Fibroblast of upper back skin (primary cell): ENCODE data around the gene PXDC1.
"Not testable (repeated sequence)": the region's sequence is repeated elsewhere in the genome, so short reads cannot be mapped to it uniquely, and the experiment has no call there.

Experiments
- DNase-seq: peaks from one replicate; pipeline ENCODE4 v3.0.0-alpha.2; 2013

Gene PXDC1

GRCh38 chr6:3761989-3762270 lies 10.4 kb upstream of the PXDC1 start:
- no peak for DNase-seq

DNA sequence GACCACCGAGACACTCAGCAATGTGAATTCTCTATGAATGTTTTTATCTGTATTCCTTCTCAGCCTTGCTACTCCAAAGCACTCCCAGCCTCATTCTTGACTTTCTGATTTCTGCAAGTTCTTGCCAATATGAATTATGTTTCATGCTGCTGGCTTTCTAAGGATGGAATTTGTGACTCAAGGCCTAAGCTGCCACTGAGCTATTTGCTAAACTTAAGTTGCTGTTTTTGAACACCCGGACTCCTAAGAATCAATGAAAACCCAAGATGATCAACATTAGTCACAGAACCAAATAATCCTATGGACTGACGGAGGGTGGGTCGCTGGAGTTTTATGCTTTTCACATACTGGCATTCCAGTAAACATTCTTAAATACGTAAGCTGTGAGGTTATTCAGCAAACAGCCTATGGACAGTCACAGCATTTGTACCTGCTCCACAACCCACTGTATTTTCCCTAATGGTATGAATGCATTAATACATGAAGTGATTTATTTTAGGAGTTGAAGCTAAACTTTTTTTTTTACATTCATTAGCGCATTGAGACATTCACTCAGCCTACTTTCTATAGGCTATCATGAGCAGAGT lies 8.2 kb upstream of the PXDC1 start:
- DNase-seq = peak; percentile 98

- DNase-seq = no peak
These were observed 7.3 kb upstream of the PXDC1 start for GRCh38 chr6:3758842-3759144.

DNA sequence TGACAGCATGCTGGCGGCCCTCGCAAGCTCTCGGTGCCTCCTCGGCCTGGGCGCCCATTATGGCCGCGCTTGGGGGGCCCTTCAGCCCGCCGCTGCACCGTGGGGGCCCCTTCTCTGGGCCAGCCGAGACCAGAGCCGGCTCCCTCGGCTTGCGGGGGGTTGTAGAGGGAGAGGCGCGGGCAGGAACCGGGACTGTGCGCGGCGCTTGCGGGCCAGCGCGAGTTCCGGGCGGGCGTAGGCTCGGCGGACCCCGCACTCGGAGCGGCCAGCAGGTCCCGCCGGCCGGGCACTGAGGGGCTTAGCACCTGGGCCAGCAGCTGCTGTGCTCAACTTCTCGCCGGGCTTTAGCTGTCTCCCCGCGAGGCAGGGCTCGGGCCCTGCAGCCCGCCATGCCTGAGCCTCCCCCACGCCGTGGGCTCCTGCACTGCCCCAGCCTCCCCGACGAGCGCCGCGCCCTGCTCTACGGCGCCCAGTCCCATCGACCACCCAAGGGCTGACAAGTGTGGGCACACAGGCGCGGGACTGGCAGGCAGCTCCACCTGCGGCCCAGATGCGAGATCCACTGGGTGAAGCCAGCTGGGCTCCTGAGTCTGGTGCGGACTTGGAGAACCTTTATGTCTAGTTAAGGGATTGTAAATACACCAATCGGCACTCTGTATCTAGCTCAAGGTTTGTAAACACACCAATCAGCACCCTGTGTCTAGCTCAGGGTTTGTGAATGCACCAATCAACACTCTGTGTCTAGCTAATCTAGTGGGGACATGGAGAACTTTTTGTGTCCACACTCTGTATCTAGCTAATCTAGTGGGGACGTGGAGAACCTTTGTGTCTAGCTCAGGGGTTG lies 6.7 kb upstream of the PXDC1 start:
- not testable (repeated sequence) for DNase-seq

GRCh38 chr6:3757241-3757641 lies 5.7 kb upstream of the PXDC1 start:
- DNase-seq = no peak

DNA sequence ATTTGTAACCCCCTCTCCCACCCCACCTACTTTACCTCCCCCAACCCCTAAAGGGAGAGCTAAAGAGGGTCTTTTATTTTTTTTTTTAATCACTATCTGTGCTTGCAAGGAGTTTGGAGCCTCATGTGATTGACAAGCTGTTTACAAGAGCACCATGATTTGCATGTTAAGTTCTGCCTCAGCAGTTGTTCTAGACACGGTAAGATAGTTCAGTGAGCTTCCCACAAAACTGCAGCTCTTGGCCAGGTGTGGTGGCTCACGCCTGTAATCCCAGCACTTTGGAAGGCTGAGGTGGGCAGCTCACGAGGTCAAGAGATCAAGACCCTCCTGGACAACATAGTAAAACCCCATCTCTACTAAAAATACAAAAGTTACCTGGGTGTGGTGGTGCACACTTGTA lies 5.0 kb upstream of the PXDC1 start:
- no peak for DNase-seq

DNA sequence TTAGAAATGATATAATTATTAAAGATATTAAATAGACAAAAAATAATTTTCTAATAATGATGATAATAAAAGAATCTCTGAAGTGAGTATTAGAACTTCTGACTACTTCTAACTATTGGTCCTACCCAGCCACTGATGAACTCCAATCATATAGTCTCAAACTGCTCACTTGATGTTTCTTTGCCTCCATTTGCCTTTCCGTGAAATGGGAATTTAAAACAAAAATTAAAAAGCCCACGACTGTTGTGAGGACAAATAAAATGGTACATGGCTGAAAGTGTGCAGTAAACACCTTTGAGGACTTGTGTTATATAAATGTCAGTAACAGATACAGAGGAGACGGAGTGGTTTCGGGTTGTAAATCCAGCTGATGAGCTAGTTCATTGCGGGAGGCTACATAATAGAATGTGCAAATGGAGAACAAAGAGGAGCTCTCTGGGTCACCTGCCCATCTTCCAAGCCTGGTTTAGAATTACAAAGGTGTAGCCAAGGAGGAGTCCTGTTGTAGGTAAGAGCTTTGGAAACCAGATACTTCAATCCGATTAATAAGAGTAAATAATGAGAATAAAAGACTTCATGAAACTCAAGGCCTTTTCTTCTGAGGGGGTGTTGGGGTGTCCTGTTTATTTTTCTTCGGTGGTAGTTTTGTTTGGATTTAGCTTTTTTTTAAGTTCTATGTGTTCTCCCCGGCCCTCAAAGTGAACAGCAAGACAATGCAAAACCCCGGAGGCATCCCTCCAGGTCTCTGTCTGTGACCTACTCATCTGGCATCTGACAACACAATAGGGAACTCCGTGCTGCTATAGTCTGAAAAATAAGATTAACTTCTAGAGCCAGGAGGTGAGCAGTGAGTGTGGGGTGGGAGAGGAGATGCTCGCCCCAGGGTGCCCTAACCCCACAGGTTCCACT lies 4.4 kb upstream of the PXDC1 start:
- no peak for DNase-seq

DNA sequence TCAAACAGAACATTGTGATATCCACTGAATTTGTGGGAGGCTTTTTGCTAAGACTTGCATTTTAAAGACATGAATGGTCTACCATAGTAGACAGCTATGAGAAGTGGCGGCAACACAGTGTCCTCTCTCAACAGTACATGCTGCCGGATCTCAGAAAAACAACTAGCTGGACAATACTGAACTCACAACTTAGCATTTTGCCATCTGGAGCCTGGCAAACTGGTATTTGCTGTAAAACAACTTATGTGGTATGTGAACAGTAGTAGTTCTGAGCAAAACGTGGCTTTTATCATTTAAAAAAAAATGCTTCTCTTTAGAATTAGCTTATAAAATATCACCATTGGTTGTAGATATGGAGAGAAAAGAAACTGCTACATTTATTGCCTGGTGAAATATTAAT lies 3.3 kb upstream of the PXDC1 start:
- DNase-seq = no peak

GRCh38 chr6:3754032-3754725 lies 2.7 kb upstream of the PXDC1 start:
- DNase-seq = not testable (repeated sequence)

DNA sequence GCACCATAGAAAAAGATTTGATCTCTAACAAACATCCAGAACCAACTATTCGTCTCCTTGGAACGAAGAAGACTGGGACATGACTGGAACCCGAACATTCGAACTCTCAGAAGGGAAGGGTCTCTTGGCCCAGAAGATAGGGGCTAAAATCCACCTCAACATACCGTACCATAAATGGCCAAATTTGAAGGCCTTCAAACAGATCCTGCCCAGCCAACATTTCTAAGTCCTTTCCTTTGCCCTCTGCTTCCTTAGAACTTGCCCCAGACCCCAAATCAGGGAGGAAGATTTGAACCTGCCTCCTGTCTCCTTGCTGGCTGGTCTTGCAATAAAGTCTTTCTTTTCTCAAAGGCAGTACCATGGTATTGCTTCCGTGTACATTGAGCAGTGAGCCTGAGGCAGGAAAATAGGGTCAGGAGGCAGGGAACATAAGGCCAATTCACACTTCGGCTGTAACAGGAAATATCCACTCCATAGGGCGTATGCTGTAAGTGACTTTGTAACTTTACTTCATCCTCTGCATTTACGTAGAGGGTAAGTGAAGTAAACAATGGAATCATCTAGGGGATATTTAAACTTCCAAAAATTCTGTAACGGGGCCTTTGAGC lies 1.8 kb upstream of the PXDC1 start:
- no peak for DNase-seq

DNA sequence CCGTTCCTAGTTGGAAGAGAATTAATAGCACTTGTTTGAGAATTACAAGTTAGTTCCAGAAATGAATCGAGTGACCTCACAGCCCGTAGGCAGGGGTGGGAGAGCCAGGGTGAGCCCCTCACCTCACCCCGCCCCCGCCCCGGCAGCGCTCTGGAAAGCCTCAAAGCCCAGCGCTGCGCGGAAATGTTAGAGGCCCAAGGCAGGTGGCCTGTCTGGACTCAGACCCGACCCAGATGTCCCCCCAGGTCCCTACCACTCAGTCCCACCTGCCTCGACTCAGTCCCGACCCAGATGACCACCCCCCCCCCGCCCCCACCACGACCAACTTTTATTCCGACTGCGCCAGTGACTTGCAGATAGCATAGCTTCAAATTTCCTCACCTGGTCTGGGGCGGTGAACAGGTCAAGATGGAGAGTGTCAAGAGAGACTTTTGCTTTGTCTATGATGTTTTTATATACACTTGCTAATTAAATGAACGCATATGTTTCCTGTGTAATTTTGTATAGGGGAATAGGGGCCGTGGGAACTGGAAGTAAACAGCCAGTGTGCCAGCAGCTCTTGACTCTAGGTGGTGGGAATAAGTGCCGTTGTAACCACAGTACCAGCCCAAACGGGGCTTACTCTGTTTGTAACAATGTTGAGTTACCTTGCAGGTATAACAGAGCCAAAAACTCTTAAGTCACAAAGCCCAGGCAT lies 1.2 kb upstream of the PXDC1 start:
- no peak for DNase-seq

- peak; percentile 94 for DNase-seq
These were observed 417 bp upstream of the PXDC1 start for GRCh38 chr6:3751730-3752530.

- DNase-seq = peak; percentile 72
These were observed 1.0 kb downstream of the PXDC1 start for GRCh38 chr6:3750317-3751076.

GRCh38 chr6:3749977-3750316 lies 1.6 kb downstream of the PXDC1 start:
- peak; percentile 81 for DNase-seq

DNA sequence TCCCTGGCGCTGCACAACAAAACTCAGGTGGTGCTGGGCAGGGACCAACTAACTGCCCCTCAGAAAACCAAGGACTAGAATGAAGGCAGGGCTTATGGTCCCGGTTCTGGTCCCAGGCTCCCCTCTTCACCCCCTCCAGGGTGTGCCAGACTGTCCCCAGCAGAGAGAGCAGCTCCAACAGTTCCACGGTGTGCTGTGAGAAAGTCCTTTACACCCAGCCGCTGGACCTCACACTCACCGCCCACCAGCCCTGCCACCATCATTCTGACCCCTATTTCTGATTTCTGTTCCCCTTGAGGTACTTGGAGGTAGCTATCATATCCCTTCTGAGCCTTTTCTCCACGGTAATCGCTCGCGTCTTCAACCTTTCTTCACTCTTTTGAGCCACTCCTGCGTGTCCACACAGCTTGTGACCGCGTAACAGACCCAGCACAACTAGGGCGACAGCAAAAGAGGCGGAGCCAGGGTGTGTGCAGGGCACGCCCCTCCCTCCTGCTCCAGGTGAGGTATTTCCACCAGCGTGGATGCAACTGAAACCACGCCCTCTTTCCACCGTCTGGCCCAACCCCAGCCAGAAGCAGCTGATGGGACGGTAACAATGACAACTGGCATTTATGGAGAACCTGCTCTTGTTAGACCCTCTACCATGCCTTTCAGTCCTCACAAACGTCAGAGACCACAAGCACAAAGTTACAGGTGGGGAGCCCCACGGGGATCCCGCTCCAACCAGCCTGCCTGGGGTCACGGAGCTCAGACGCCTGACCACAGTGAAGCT lies 2.3 kb downstream of the PXDC1 start:
- DNase-seq = no peak

DNA sequence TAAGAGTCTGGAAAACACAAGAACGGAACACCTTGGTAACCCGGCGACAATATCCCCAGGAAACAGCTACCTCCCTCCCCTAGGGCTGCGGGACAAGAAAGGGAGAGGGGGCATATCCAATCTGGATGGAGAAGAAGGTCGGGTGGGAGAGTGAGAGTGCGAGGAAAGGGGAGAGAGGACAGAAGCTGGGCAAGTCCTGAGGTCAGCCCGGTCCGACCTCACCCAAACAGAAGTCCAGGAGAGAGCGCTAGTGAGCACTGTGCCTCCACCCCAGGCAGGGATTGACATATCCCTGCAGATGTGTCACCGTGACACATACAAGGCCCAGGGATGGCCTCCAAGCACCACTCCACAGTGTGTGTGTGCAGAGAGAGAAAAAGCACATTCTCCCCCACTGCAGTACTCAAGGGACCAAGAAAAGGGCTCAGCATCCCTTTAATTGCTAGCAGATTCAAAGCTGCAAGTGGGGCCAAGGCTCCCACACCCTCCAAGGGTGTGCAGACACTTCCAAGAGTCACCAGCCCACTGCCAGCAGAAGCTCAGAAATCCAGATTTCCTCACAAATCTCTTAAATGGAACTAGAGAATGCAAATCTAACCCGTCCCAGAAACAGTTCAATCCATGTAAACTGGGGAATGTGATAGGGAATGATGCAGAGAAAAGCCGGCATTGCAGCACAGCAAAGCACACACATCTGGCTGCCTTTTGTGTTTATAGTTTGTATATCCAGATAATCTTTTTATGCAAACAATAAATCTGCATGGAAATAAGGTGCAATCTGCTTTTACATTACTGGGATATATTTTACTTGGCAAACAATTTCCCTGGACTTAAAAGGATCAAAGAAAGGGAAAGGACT lies 3.1 kb downstream of the PXDC1 start:
- DNase-seq = peak; percentile 81

DNA sequence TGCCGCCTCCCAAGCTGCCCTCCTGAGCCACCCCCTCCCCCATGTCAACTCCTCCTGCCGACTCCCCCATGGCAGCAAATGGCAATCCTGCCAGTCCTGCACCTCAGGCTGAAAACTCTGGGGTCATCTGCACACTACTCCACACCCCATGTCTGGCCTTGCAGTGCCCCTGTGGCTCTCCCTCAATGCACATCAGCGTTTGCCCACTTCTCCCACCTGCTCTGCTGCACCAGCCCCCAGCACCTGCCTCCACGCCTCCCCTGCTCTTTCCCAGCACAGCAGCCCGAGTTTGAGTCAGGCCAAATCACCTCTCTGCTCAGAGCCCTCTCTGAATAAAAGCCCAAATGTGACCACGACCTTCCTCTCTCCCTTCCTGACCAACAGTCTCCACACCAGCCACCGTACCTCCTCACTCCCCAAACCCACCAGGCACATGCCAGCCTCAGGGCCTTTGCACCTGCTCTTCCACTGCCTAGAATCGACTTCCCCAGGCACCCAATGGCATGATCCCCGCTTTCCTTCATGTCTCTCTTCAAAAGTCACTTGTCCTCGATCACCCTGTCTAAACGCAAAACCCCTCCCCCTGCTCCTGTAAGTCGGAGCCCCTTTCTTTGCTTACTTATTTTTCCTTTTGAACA lies 4.3 kb downstream of the PXDC1 start:
- DNase-seq = no peak

GRCh38 chr6:3746696-3747095 lies 4.8 kb downstream of the PXDC1 start:
- DNase-seq = no peak
